ENCODE measurements around the gene CMIP.

DNA sequence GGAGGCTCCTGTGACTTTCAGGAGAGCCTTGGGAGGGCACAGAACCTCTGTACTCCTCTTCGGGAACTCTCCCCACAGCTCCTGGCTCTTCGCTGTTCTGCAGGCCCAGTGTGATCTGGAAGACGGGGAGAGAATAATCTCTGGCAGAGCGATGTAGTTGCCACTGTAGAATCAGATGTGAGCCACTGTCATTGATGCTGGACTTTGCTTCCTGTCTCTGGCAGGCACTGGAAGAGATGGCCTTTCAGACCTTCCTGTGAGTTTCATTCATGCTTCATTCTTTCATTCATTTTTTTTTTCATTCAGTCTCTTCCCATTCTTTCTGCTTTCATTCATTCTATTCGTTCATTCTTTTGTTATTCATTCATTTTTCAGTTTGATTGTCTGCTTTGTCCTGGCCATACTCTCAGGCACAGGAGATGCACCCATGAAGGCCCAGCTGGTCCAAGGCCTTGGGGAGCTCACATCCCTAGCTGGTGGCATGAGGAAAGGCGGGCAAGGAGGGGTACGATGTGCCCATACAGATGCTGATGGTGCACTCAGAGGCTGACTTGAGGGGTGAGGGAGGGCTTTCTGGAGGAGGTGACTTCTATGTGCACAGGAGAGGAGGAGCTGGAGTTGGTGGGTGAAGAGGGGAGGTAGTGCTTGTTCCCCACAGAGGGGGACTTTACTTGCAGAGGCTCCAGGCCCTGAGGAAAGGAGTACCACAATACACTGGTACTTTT, 44.2 kb downstream of the CMIP start:
- TF ChIP-seq, protein P1, sequence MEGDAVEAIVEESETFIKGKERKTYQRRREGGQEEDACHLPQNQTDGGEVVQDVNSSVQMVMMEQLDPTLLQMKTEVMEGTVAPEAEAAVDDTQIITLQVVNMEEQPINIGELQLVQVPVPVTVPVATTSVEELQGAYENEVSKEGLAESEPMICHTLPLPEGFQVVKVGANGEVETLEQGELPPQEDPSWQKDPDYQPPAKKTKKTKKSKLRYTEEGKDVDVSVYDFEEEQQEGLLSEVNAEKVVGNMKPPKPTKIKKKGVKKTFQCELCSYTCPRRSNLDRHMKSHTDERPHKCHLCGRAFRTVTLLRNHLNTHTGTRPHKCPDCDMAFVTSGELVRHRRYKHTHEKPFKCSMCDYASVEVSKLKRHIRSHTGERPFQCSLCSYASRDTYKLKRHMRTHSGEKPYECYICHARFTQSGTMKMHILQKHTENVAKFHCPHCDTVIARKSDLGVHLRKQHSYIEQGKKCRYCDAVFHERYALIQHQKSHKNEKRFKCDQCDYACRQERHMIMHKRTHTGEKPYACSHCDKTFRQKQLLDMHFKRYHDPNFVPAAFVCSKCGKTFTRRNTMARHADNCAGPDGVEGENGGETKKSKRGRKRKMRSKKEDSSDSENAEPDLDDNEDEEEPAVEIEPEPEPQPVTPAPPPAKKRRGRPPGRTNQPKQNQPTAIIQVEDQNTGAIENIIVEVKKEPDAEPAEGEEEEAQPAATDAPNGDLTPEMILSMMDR (IDR thresholded peaks at IDR 0.05): no peak
- TF ChIP-seq POLR2A (IDR thresholded peaks at IDR 0.05): no peak

Measured in right lobe of liver (tissue), 4 donors.